IPS DF 4.7 (cell line): ENCODE results near the gene CCDC148.

Experiments
- DNase-seq: peaks from one replicate; pipeline ENCODE4 v3.0.0-alpha.2; 2013; ENCODE audit warnings: low spot score; ENCODE audit errors: extremely low read depth

CCDC148 gene

GRCh38 chr2:158221063-158222020 lies 235.2 kb downstream of the CCDC148 start:
- no peak for DNase-seq

- DNase-seq = no peak
These were observed 239.0 kb downstream of the CCDC148 start for GRCh38 chr2:158217593-158217992.

DNA sequence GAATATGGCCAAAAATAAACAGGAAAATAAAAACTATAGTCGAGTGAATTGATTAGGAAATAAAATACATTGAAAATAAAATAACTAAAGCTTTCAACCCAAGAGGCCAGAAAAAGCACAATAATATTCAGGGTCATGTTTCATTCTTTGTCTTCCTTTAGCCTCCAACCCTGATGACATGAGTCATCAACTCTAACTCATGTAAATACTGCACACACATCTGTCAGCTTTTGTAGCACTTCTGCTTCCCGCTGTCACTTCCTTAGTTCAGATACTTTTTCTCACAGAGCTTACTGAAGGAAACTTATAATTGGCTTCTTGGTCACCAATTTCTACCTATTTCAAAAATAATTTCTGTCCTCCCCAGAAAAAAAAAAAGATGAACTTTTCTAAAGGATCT lies 242.1 kb downstream of the CCDC148 start:
- DNase-seq = no peak

DNA sequence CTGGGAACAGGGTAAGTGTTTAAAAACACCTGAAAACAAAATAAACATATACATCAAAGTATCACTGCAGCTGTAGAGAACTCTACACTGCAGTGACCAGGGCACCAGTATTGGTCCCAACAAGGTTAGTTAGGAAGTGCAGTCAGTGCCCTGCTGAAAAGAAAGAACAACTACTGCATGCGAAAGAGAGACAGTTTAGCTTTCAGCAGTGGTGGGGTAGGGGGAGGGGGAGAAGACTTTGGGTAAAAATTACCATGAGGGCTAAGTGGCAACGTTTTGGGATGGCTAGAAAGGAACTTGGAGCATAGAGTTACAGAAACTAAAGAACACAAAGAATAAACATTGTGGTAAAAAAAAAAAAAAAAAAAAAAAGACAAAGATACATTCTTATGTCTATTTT lies 242.8 kb downstream of the CCDC148 start:
- DNase-seq = no peak

- no peak for DNase-seq
These were observed 244.3 kb downstream of the CCDC148 start for GRCh38 chr2:158212301-158212700.

DNA sequence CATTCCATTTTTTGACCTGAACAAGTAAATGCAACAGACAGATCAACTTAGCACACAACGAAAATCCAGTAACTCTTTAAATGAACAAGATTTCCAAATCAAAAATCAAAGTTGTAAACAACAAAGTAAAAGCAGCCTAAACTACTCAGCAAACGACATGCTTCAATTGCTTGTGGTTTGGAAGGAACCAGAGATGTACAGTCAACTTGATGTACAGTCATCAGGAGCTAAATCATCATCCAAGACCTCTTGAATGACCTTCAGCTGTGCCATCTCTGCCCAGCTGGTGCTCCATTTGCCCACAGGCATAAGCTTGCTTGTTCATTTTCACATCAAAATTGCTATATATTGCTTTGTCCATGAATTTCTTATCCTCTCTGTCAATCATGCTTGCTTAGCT lies 245.1 kb downstream of the CCDC148 start:
- no peak for DNase-seq

- no peak for DNase-seq
These were observed 249.2 kb downstream of the CCDC148 start for GRCh38 chr2:158207354-158207753.

- DNase-seq = no peak
These were observed 251.3 kb downstream of the CCDC148 start for GRCh38 chr2:158205215-158205614.

DNA sequence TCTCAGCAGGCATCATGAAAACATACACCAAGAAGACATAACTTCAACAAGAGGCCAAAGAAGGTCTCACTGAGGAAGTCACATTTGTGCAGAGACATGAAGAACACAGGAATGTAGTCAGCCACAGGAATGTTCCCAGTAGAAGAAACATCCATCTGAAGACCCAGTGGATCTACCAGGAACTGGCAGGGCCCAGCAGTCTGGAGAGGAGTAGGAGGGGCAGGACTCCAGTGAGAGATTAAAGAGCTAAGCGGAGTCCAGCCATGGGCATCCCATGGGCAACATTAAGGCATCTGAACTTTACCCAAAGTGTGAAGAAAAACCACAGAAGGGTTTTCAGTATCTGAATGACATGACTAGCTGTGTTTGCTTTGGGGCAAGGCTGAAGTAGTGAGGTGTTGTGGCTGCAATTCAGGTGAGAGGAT lies 251.8 kb downstream of the CCDC148 start:
- no peak for DNase-seq

- DNase-seq = no peak
These were observed 254.3 kb downstream of the CCDC148 start for GRCh38 chr2:158202161-158202815.

GRCh38 chr2:158199928-158200650 lies 256.5 kb downstream of the CCDC148 start:
- no peak for DNase-seq

GRCh38 chr2:158197940-158198339 lies 258.6 kb downstream of the CCDC148 start:
- DNase-seq = no peak

- DNase-seq = no peak
These were observed 262.3 kb downstream of the CCDC148 start for GRCh38 chr2:158194229-158194628.

- DNase-seq = no peak
These were observed 263.8 kb downstream of the CCDC148 start for GRCh38 chr2:158192515-158193443.

- no peak for DNase-seq
These were observed 265.3 kb downstream of the CCDC148 start for GRCh38 chr2:158191076-158191895.

- no peak for DNase-seq
These were observed 267.0 kb downstream of the CCDC148 start for GRCh38 chr2:158189526-158189925.

DNA sequence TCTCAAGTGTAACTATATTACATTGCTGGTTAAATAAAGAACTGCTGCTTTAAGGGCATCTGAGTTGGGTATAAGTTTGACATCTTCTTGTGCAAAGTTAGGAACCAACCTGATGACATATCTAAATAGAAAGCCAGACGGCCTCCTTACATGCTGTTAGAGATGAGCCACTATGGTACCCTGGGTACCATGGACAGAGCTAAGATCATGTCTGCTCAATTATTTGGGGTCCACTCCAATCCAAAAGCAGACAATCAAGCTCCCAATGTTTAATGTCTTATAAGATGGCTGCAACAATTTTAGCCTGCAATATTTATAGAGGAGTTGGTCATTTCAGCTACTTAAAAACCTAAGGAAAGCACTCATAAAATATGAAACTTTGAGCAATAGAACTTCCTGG lies 268.6 kb downstream of the CCDC148 start:
- DNase-seq = no peak

DNA sequence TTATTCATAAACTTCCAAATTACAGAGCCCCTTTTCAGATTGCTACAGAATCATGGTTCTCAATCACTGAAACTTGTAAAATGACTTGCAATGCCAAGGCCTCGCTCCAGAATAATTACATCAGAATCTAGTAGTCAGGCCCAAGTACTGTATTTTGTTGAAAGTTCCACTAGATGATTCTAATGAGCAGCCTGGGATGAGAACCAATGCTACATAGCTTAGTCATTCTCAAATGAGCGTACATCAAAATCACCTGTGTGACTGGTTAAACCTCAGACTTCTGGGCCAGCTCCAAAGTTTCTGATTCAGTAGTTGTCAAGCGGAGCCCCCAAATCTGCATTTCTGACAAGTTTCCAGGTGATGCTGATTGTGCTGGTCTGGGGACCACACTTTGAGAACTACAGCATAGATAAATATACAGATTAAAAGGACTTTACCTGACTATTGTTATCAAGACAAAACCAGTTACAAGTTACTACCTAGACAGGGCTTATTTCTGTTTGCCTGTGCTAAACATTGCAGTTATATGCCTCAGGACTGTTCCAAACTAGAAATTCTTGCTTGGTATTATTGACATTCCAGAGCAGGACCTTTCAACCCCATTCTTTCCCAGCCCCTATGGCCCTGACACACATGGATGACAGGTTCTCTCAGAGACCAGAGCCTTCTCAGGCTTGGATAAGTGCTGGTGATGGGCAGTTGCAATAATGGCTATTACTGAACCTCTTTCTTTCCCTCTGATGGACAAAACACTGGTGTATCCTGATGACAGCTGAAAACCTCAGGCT lies 271.8 kb downstream of the CCDC148 start:
- no peak for DNase-seq

DNA sequence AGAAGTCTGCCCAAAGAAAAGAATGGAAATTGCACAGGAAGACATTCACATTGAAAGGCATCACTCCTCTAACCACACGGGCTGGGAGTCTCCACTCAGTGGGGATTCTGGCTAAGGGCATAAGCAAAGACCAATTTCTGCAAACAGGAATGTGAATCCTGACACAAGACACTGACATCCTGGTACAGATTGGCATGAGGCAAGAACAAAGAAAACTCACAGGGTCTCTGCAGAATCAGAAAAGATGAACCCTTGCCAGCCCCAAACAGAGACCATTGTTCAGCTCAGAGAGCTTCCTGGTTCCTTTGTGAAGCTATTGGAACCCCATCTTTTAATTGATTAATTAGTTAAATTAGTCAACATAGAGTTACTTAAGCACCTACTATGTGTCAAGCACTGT lies 272.6 kb downstream of the CCDC148 start:
- no peak for DNase-seq
